HG02588 (cell line): ENCODE results near the gene ABHD8.

Source experiments
- ATAC-seq: cut with Tn5 transposase; IDR thresholded peaks from one replicate; pipeline ENCODE4 v1.9.1; 2021; ENCODE audit warnings: mild to moderate bottlenecking, moderate library complexity; ENCODE audit not compliant: unreplicated experiment

ABHD8 gene

GRCh38 chr19:17268754-17269153, 34.5 kb downstream of the ABHD8 start:
- ATAC-seq, result no peak

- ATAC-seq, result peak; percentile 88
Measured at GRCh38 chr19:17266975-17267788, 36.0 kb downstream of the ABHD8 start, which contains the start of gene BABAM1. TSS of gene BABAM1 (plus strand) at chr19:17267443. CDS start at chr19:17268807, 1,364 bp downstream.

GRCh38 chr19:17266589-17266974, 36.6 kb downstream of the ABHD8 start:
- peak; percentile 15 for ATAC-seq

- ATAC-seq, result no peak
Measured at GRCh38 chr19:17266026-17266425, 37.2 kb downstream of the ABHD8 start.

GRCh38 chr19:17264641-17264979, 38.6 kb downstream of the ABHD8 start, which contains the start of gene USHBP1:
TSS of gene USHBP1 (minus strand) at chr19:17264745. CDS start at chr19:17264299, 446 bp downstream.
- ATAC-seq, result no peak

- ATAC-seq, result no peak
Measured at GRCh38 chr19:17263712-17264640, 39.2 kb downstream of the ABHD8 start.

- no peak for ATAC-seq
Measured at GRCh38 chr19:17262557-17262956, 40.7 kb downstream of the ABHD8 start.

- ATAC-seq, result peak; percentile 75
Measured at GRCh38 chr19:17260842-17261325, 42.3 kb downstream of the ABHD8 start.

GRCh38 chr19:17259934-17260333, 43.3 kb downstream of the ABHD8 start:
- ATAC-seq, result no peak

- ATAC-seq, result no peak
Measured at GRCh38 chr19:17259118-17259780, 44.0 kb downstream of the ABHD8 start.

- ATAC-seq, result no peak
Measured at GRCh38 chr19:17256130-17256529, 47.1 kb downstream of the ABHD8 start.

GRCh38 chr19:17255150-17255621, 48.0 kb downstream of the ABHD8 start:
- no peak for ATAC-seq

- no peak for ATAC-seq
Measured at GRCh38 chr19:17254636-17255035, 48.6 kb downstream of the ABHD8 start.

GRCh38 chr19:17249887-17250548, 53.2 kb downstream of the ABHD8 start:
- ATAC-seq, result no peak

GRCh38 chr19:17248011-17248776, 55.0 kb downstream of the ABHD8 start:
- no peak for ATAC-seq

GRCh38 chr19:17246681-17247425, 56.4 kb downstream of the ABHD8 start:
- ATAC-seq, result no peak

GRCh38 chr19:17245535-17245984, 57.7 kb downstream of the ABHD8 start, which contains the start of gene NR2F6:
TSS of gene NR2F6 (minus strand) at chr19:17245919. CDS start at chr19:17245220, 699 bp downstream.
- ATAC-seq, result no peak
